Thymus (tissue), 11 donors: Measurements from ENCODE around the gene RAMAC. TPM values are rescaled to one million over a fixed set of nuclear protein-coding genes. Genes with fewer than 3 reads are reported as not detected.

Experiments used
- DNase-seq, 9 donors: peaks; one replicate each; pipeline ENCODE4 v3.0.0-alpha.2; 2013; ENCODE audit warnings: low spot score in 9 of 9, low read depth in 6 of 9, missing footprints in 1 of 9
- H3K27ac ChIP-seq, 2 donors: one replicate each; pipeline ENCODE4 v1.5.1; 2013; ENCODE audit warnings: control low read depth in 1 of 2, low read depth in 1 of 2, low read length in 1 of 2, mild to moderate bottlenecking in 1 of 2, moderate library complexity in 1 of 2
- H3K27me3 ChIP-seq, 2 donors: one replicate each; pipeline ENCODE4 v1.5.1; 2013; ENCODE audit warnings: low read length in 1 of 2; ENCODE audit not compliant: control insufficient read depth in 2 of 2, insufficient read depth in 1 of 2
- H3K36me3 ChIP-seq, 2 donors: one replicate each; pipeline ENCODE4 v1.5.1; 2013; ENCODE audit warnings: low read length in 1 of 2, mild to moderate bottlenecking in 1 of 2, moderate library complexity in 1 of 2; ENCODE audit not compliant: control insufficient read depth in 2 of 2, insufficient read depth in 2 of 2
- H3K4me1 ChIP-seq, 2 donors: one replicate each; pipeline ENCODE4 v1.5.1; 2013; ENCODE audit warnings: low read length in 2 of 2; ENCODE audit not compliant: control insufficient read depth in 2 of 2, insufficient read depth in 2 of 2
- H3K4me3 ChIP-seq, 2 donors: one replicate each; pipeline ENCODE4 v1.5.1; 2013; ENCODE audit warnings: low read length in 2 of 2, control low read depth in 1 of 2, mild to moderate bottlenecking in 1 of 2
- H3K9me3 ChIP-seq, 2 donors: one replicate each; pipeline ENCODE4 v1.5.1; 2013; ENCODE audit warnings: low read length in 1 of 2, mild to moderate bottlenecking in 1 of 2; ENCODE audit not compliant: control insufficient read depth in 2 of 2, insufficient read depth in 1 of 2
- WGBS: extraction: QIAGEN DNeasy Blood & Tissue Kit; methylation state at CpG from one replicate; pipeline ENCODE4 v1.1.7; 2013; 5-methylcytosine and 5-hydroxymethylcytosine counted together
- polyA plus RNA-seq: library from polyadenylated mRNA; stranded (reverse); fragments of 200-250 nt; gene quantifications from one replicate; pipeline ENCODE4 v1.2.3, GENCODE V29; 2013
- total RNA-seq: library from RNA; stranded (reverse); fragments of 120-200 nt; gene quantifications from one replicate; pipeline ENCODE4 v1.2.4, GENCODE V29; 2013
- donor health status: healthy.

Gene RAMAC
- total and polyA plus RNA-seq, 2 donors = 39.6 to 42.0 TPM

- DNase-seq = no peak
- no peaks in the 10 kb centered on the region for H3K9me3 ChIP-seq
These were observed 25.2 kb upstream of the RAMAC start for GRCh38 chr15:82960766-82961165.

DNA sequence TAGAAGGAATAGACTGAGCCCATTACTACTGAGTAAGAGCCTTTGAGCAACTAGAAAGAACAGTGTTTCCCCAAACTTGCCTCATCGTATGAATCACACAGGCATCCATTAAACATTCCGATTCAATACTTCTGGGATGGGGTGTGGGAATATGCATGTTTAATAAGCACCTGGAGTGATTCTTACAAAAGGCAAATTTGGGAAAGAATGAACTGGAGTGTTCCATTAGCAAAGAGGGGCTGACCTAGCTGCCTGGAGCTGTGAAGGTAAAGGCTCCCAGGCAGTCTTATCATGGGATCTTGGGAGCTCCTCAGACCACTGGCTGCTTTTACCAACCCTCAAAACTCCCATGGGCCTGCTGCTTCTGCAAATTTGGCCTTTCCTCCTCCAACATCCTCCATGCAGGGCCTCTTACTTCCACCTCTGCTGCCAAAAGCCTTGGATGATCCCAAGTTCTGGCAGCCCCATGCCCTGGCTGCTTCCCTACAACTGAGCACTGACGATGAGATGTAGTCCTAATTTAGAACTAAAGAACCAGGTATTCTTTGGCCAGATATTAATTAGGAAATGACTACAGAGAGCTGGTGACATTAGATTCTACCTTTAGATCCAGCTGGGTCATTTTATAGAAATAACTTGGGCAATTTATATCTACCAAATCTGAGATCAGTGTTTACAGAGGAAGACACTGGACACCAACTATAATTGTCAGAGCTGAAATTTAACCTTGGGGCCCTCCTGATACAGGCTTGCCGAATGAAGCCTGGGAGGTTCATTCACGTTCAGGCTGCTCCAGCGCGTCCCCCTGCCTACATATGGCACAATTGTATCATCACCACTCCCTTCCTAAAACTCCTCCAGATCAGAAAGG, 22.3 kb upstream of the RAMAC start:
- H3K9me3 ChIP-seq = no peaks in the 10 kb centered on the region
- no peaks in the 10 kb centered on the region for H3K36me3 ChIP-seq
- H3K4me3 ChIP-seq = no peak overlapping the region
- H3K4me1 ChIP-seq = no peaks in the 10 kb centered on the region
- DNase-seq = no peak
- no peak overlapping the region for H3K27ac ChIP-seq
- 97% methylated on average over 7 of the region's 7 CpGs for WGBS
- H3K27me3 ChIP-seq = no peaks in the 10 kb centered on the region

More at GRCh38 chr15:82960766-82961165, 25.2 kb upstream of the RAMAC start:
- Histone ChIP-seq H3K36me3 (no peaks in the 10 kb centered on the region), H3K27me3 (no peaks in the 10 kb centered on the region), H3K4me1 (no peaks in the 10 kb centered on the region), H3K4me3 (no peak overlapping the region), H3K27ac (no peak overlapping the region)
- WGBS = 99% methylated on average over 3 of the region's 3 CpGs

GRCh38 chr15:82964890-82965289, 21.1 kb upstream of the RAMAC start:
- Histone ChIP-seq H3K36me3 (no peaks in the 10 kb centered on the region), H3K27ac (no peak overlapping the region), H3K4me3 (no peak overlapping the region), H3K4me1 (no peaks in the 10 kb centered on the region), H3K27me3 (no peaks in the 10 kb centered on the region), H3K9me3 (no peaks in the 10 kb centered on the region)
- WGBS = 97% methylated on average over 5 of the region's 5 CpGs
- DNase-seq = no peak

GRCh38 chr15:82966671-82967071, 19.3 kb upstream of the RAMAC start:
- no peaks in the 10 kb centered on the region for H3K9me3 ChIP-seq
- 31% methylated on average over 4 of the region's 4 CpGs for whole genome bisulfite sequencing
- H3K4me3 ChIP-seq = no peak overlapping the region
- no peaks in the 10 kb centered on the region for H3K27me3 ChIP-seq
- no peaks in the 10 kb centered on the region for H3K4me1 ChIP-seq
- DNase-seq = no peak
- H3K27ac ChIP-seq = no peak overlapping the region
- H3K36me3 ChIP-seq = no peaks in the 10 kb centered on the region

DNA sequence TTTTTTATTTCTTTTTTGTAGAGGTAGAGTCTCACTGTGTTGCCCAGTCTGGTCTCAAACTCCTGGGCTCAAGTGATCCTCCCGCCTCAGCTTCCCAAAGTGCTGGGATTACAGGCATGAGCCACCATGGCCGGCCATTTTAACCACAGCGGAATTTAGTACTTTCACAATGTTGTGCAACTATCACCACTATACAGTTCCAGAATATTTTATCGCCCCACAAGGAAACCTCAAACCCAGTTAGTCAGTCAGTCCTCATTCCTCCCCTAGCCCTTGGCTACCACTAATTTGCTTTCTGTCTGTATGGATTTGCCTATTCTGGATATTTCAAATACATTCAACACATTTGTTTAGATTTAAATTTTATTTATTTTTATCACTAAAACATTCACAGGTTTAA, 17.9 kb upstream of the RAMAC start:
- H3K27me3 ChIP-seq = no peaks in the 10 kb centered on the region

GRCh38 chr15:82969353-82969752, 16.7 kb upstream of the RAMAC start:
- Histone ChIP-seq H3K4me1 (no peaks in the 10 kb centered on the region), H3K27me3 (no peaks in the 10 kb centered on the region), H3K36me3 (no peaks in the 10 kb centered on the region), H3K27ac (no peak overlapping the region), H3K4me3 (no peak overlapping the region), H3K9me3 (no peaks in the 10 kb centered on the region)
- 90% methylated on average over 7 of the region's 7 CpGs for WGBS
- DNase-seq = no peak

More for the DNA sequence above, 17.9 kb upstream of the RAMAC start:
- WGBS = 96% methylated on average over 4 of the region's 4 CpGs
- Histone ChIP-seq H3K4me3 (no peak overlapping the region), H3K4me1 (no peaks in the 10 kb centered on the region), H3K27ac (no peak overlapping the region), H3K9me3 (no peaks in the 10 kb centered on the region), H3K36me3 (no peaks in the 10 kb centered on the region)
- DNase-seq = no peak

GRCh38 chr15:82970078-82970686, 15.8 kb upstream of the RAMAC start:
- Histone ChIP-seq H3K27me3 (no peaks in the 10 kb centered on the region), H3K27ac (no peak overlapping the region), H3K36me3 (no peaks in the 10 kb centered on the region), H3K4me1 (no peaks in the 10 kb centered on the region), H3K9me3 (no peaks in the 10 kb centered on the region), H3K4me3 (no peak overlapping the region)
- no peak for DNase-seq
- WGBS = 82% methylated on average over 3 of the region's 3 CpGs

- H3K27ac ChIP-seq = no peak overlapping the region
- no peaks in the 10 kb centered on the region for H3K27me3 ChIP-seq
- 97% methylated on average over 1 of the region's 1 CpG for whole genome bisulfite sequencing
- no peaks in the 10 kb centered on the region for H3K9me3 ChIP-seq
- DNase-seq = no peak
- no peaks in the 10 kb centered on the region for H3K4me1 ChIP-seq
- no peak overlapping the region for H3K4me3 ChIP-seq
- H3K36me3 ChIP-seq = no peaks in the 10 kb centered on the region
These were observed 15.3 kb upstream of the RAMAC start for GRCh38 chr15:82970696-82971095.

DNA sequence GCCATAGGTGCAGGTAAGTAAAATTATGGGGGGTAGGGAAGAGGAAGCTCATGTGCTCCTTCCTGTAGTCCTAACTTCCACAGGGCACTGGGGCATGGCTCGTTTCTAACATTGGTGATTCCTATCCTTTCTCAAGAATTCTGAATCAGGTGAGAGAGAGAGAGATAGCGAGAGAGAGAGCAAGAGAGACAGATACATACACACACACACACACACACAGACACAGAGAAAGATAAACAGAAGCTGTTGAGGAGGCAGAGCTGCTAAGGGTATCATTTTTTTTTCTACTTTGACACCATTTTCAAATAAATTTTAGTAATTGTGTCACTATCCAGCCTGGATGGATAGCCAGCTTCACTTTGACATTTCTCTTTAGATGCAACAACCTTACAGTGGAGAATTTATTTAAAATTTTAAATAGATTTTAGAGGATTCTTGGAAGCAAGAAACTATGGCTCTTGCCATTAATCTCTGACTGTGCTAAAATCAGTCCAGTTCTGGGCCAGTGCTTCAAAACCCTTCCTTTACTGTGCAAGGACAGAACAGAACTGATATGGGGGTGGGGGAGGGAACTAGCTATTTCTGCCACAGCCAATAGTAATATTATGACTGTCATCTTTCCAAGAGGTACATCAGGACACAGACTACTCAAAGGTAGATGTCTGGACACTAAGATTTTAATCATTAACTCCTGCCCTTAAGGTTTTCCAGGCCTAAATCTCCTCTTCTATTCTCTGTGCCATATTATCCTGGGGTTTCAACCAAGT, 14.6 kb upstream of the RAMAC start:
- Histone ChIP-seq H3K36me3 (no peaks in the 10 kb centered on the region), H3K27ac (no peak overlapping the region), H3K27me3 (no peaks in the 10 kb centered on the region), H3K9me3 (no peaks in the 10 kb centered on the region), H3K4me3 (no peak overlapping the region), H3K4me1 (no peaks in the 10 kb centered on the region)
- no peak for DNase-seq
- 92% methylated on average over 2 of the region's 2 CpGs for WGBS
